Activated CD8-positive, alpha-beta memory T cell treated with anti-CD3 and anti-CD28 coated beads, Interleukin-2, amount 50 U/mL, for 48 hours (primary cell): ENCODE measurements around the gene CD55.

Experiments
- DNase-seq: peaks from one replicate; pipeline ENCODE4 v3.0.0-alpha.2; 2020

CD55 gene

GRCh38 chr1:207331354-207332313 lies 10.2 kb downstream of the CD55 start:
- DNase-seq = no peak

DNA sequence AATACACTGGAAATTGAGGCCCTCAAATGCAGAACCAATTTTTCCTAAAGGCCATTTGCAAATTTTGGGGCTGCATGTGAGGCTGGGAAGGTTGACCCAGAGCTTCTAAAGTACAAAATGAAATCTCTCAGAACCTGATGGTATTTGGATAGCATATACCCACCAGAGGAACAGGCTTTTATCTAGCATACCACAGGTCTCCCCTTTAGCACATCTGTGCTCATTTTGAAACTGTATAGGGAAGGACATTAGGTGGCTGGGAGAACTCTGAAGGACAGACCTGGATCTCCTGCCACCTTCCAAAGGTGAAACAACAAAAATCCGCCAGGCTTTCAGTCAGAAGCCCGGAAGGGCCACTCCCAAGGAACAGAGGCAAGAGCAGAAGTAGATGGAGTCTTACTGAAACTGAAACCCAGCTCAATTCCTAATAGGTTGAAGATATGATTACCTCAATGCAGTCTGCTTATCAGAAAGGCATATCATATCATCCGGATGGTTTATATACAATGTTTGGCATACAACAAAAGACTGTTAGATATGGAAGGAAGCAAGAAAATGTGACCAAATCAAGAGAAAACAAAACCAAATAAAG lies 11.6 kb downstream of the CD55 start:
- no peak for DNase-seq

DNA sequence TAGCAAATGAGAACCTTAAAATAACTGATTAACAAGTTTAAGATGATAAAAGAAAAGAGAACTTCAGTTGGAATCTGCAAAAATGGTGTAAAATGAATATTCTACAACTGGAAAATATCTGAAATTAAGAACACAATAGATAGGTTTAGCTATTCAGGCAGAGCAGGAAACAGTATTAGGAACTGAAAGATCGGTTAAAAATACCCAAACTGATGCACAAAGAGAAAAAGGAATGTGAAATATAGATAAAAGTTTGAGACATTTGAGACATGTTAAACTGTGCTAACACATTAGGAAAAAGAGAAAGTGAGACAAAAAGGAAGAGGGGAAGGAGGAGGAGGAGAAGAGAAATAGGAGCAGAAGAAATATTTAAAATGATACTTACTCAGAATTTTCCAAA lies 12.1 kb downstream of the CD55 start:
- no peak for DNase-seq

- no peak for DNase-seq
Observed at GRCh38 chr1:207334337-207334736, 12.9 kb downstream of the CD55 start.

- DNase-seq = no peak
Observed at GRCh38 chr1:207335138-207335537, 13.7 kb downstream of the CD55 start.

DNA sequence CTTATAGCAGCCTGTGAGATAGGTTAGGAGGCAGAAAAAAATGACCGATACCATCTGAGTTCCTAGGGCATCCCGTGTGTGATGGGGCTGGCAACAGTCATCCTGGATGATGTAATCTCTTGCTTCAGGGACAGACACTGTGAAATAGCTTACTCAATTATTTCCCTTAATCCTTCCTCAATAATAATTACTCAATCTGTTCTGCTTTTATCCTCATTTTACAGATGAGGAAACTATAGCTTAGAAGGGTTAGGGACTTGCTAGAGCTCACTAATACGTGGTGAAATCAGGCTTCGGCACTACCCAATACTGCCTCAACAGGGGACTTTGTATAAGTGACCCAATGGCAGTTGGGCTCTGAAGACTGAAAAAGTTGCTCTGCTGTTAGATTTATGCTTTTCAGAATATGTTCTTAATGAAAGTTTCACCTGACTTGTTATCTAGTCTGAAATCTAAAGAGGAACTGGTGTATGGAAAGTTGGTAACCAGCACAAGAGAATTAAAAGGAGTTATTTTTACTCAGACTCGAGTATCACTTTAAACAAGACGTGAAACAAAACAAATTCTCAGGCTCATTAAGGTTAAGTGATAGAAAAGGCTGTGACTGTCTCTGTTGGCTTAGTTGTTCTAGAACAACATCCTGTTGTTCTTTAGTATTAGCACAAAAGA lies 14.4 kb downstream of the CD55 start:
- no peak for DNase-seq

GRCh38 chr1:207336559-207337467 lies 15.3 kb downstream of the CD55 start:
- no peak for DNase-seq

- no peak for DNase-seq
Observed at GRCh38 chr1:207342332-207342731, 20.9 kb downstream of the CD55 start.

GRCh38 chr1:207343675-207344074 lies 22.2 kb downstream of the CD55 start:
- no peak for DNase-seq

DNA sequence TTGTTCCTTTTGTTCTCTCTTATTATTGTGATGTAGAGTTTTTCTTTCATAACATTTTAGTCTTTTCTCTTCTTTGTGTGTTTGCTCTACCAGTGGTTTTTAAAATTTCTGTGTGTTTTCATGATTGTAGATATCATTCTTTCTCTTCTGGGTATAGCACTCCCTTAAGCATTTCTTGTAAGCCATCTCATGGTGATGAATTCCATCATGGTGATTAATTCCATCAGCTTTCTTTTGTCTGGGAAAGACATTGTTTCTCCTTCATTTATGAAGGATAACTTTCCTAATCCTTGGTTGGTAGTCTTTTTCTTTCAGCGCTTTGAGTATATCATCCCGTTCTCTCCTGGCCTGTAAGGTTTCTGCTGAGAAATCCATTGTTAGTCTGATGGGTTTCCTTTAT lies 22.7 kb downstream of the CD55 start:
- no peak for DNase-seq

GRCh38 chr1:207345644-207346477 lies 24.4 kb downstream of the CD55 start:
- no peak for DNase-seq

DNA sequence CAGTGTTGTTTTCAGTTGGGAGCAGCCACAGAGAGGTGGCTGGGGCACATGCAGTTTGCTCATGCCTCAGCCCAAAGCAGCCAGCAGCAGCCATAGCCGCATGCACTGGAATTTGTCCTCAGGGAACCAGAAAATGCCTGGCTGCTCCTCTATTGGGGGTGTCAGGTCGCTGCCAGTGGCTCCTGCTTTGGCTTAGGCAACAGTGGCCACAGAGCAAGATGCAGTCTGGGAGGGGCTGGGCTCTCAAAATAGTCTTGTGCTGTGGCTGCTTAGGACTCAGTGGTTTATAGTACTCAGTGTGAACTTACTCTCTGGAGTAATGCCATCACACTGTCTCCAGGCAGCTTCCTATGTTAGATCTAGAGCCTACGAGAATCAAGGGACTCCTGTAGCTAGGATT lies 25.0 kb downstream of the CD55 start:
- no peak for DNase-seq

GRCh38 chr1:207349979-207350378 lies 28.5 kb downstream of the CD55 start:
- no peak for DNase-seq

- no peak for DNase-seq
Observed at GRCh38 chr1:207352554-207352953, 31.1 kb downstream of the CD55 start.

DNA sequence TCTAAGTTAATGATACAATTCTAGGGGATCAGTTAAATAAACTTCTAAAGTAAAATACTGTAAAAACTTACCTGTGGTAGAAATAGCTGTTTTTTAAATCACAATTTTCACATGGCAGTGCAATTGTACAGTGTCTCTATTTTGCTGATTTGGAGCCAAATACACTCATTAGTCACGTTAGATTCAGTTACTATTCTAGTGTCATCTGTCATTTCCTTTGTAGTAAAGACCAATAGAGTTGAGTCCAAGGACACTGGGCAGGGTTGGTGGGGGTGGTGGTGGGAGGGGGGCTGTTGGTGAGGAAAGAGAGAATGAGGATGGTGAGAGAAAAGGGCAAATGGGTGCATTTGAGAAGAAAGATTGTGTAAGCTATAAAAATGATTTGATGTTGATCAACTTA lies 33.6 kb downstream of the CD55 start:
- no peak for DNase-seq

DNA sequence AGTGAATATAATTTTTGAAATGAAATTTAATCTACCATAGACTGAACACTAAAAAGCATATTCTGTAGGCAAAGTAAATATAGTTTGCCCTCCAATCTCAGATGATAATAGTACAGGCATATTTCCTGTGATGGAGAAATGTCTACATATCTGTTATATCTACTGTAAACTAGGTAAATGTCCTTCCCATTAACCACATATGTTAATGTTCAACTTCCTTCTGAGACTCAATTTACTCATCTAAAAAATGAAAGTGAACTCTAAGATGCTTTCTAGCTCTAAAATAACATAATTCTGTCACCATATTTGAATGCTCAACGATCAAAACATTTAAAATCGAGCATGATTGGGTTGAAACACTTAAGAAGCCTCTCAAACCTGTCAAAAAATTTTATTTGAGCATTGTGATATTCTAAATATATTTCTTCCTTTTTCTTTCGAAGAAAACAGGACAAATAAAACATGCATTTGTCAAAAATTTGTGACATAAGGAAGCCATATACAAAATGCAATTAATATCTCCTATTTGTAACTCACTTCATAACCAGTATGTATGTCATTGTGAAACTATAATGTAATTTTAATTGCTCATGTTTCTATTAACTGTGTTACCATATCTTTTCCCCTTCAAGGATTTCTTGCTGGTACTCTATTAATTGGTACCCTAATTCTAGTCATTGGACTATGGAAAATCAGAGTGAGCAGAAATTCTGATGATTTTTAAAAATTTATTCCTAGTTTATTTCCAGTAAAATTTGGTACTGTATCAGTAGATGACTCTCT lies 34.2 kb downstream of the CD55 start:
- DNase-seq = no peak

GRCh38 chr1:207361029-207361428 lies 39.6 kb downstream of the CD55 start:
- DNase-seq = no peak

DNA sequence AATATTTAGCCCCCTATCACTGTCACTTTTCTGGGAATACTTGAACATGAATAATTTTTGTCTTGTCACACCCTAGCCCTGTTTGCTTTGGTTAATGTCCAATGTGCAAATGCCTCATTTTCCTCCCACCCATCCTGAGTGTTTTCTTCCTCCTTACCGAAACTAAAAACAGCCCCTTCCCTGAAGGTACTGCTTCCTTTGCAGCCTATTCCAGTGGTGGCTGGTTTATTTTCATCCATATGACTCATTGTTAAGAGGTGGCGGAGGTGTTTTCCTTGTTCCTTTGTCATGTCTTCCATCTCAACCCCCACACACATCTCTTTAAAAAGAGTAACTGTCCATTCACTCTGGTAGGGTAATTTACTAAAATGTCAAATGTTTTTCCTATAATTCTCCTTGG lies 40.4 kb downstream of the CD55 start:
- no peak for DNase-seq

DNA sequence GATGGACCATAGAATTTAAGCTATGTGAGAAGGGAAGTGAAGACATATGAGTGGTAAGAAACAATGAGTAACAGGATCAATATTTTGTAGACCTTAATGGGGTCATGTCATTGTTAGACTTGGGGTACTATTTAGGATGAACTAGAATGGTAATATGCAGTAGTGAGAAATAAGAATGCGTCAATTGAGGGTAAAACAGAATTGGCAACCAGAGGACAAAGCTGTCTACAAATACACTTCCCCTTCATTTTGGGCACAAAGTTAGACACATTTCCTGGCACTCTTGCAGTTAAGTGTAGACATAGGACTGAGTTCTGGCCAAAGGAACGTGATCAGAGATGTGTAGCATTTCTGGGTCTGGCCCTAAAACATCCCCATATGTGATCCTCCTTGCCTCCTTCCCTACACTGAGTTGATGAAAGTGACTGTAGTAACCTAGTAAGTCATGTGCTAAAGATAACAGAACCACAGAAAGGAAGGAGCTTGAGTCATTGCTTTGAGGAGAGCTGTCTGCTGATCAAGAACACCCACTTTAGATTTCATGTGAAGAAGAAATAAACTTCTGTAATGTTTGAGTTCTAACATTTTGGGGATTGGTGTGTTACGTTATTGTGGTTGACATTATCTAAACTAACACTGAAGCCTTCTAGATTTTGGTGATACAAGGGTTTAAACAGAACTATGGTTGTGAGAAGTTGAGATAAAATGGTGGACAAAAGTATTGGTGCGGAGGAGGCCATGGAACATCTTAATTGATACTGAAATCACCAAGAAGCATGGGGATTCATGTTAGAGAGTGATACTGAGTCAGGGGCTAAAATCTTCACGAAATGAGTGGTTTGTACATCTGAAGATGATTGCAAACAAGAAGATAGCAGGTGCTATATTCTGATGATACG lies 41.7 kb downstream of the CD55 start:
- no peak for DNase-seq

GRCh38 chr1:207363871-207364270 lies 42.4 kb downstream of the CD55 start:
- no peak for DNase-seq
